ENCODE data around the gene STBD1. TPM values are rescaled to one million over a fixed set of nuclear protein-coding genes. Genes with fewer than 3 reads are reported as not detected.
"Not testable (repeated sequence)": the region's sequence is repeated elsewhere in the genome, so short reads cannot be mapped to it uniquely, and the experiment has no call there.

The STBD1 gene
- polyA plus RNA-seq, 1 experiment: 4.2 TPM

DNA sequence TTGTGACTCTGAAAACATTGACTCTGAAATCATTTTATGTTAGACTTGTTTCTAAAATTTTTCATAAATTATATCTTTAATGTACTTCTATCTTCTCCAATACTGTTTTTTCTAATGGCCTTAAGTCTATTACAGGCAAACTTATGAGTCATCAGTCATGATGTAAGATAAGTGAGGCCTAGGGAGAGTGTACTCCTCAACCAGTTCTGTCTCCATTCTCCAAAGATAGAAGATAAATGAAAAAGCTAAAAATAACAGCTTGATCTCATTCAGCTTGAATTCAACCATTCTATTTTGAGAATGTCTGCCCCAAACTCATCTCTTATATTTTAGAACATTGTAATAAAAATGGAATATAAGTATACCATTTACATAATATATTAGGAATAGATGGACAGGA, 34.5 kb downstream of the STBD1 start:
- ChIA-PET POLR2A (no interaction called here), CTCF (interaction anchor here (1.9 kb wide), 1 partner anchor 161 kb away, joined by 5 read pairs; no protein-coding TSS in a partner anchor)
- peaks cover 3% of the 10 kb centered on the region for H3K27me3 ChIP-seq (ENCODE audit: control insufficient read depth, insufficient read depth, low read length)
- H3K36me3 ChIP-seq (ENCODE audit: control insufficient read depth, insufficient read depth, low read length): no peaks in the 10 kb centered on the region
- peak; percentile 31 for DNase-seq (ENCODE audit: low read depth)
- H3K4me3 ChIP-seq (ENCODE audit: low read depth, low read length): no peak overlapping the region
- TF ChIP-seq, protein P1, sequence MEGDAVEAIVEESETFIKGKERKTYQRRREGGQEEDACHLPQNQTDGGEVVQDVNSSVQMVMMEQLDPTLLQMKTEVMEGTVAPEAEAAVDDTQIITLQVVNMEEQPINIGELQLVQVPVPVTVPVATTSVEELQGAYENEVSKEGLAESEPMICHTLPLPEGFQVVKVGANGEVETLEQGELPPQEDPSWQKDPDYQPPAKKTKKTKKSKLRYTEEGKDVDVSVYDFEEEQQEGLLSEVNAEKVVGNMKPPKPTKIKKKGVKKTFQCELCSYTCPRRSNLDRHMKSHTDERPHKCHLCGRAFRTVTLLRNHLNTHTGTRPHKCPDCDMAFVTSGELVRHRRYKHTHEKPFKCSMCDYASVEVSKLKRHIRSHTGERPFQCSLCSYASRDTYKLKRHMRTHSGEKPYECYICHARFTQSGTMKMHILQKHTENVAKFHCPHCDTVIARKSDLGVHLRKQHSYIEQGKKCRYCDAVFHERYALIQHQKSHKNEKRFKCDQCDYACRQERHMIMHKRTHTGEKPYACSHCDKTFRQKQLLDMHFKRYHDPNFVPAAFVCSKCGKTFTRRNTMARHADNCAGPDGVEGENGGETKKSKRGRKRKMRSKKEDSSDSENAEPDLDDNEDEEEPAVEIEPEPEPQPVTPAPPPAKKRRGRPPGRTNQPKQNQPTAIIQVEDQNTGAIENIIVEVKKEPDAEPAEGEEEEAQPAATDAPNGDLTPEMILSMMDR (IDR thresholded peaks at IDR 0.05; ENCODE audit: insufficient read depth, low read depth, low read length): no peak

DNA sequence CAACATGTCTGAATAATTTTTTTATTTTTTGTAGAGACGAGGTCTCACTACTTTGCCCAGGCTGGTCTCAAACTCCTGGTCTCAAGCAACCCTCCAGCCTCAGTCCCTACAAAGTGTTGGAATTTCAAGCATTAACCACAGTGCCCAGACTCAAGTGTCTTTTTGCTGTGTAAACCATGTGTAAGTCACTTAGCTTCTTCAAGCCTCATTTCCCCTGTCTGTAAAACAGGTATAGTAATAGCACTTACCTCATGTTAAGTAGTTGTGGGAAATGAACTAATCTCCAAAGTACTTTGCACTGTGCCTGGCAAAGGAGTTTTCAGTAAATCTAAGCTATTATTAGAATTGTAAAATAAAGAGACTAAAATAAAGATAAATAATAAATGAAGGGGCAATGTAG, 35.7 kb downstream of the STBD1 start:
- CTCF ChIA-PET: interaction anchor here (1.9 kb wide), 1 partner anchor 163 kb away, joined by 5 read pairs; no protein-coding TSS in a partner anchor
- TF ChIP-seq, protein P1 (IDR thresholded peaks at IDR 0.05; ENCODE audit: insufficient read depth, low read depth, low read length): no peak
- no peak for DNase-seq (ENCODE audit: low read depth)
- H3K27me3 ChIP-seq (ENCODE audit: control insufficient read depth, insufficient read depth, low read length): peaks cover 3% of the 10 kb centered on the region
- no peaks in the 10 kb centered on the region for H3K36me3 ChIP-seq (ENCODE audit: control insufficient read depth, insufficient read depth, low read length)
- H3K4me3 ChIP-seq (ENCODE audit: low read depth, low read length): no peak overlapping the region
- POLR2A ChIA-PET: no interaction called here

DNA sequence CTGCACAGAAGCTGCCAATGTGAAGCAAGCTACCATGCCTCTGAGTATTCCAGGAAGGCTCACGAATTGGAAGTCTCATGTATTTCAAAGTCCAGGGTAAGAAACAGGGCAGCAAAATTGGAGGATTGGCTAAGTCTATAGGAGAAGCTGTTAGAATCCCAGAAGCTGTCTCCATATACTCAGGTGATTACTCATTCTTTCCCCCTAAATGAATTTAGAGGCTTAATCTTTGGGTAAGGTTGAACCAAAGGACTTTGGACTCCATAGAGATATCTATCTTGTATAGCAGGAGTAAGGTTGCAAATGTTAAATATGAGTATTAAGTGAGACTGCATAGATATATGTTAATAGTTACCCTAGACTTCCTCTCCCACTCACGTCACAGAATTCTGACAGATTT, 36.3 kb downstream of the STBD1 start:
- ChIA-PET POLR2A (no interaction called here), CTCF (no interaction called here)
- Histone ChIP-seq H3K36me3 (ENCODE audit: control insufficient read depth, insufficient read depth, low read length) (no peaks in the 10 kb centered on the region), H3K4me3 (ENCODE audit: low read depth, low read length) (no peak overlapping the region), H3K27me3 (ENCODE audit: control insufficient read depth, insufficient read depth, low read length) (peaks cover 3% of the 10 kb centered on the region)
- TF ChIP-seq, protein P1 (IDR thresholded peaks at IDR 0.05; ENCODE audit: insufficient read depth, low read depth, low read length): no peak
- no peak for DNase-seq (ENCODE audit: low read depth)

DNA sequence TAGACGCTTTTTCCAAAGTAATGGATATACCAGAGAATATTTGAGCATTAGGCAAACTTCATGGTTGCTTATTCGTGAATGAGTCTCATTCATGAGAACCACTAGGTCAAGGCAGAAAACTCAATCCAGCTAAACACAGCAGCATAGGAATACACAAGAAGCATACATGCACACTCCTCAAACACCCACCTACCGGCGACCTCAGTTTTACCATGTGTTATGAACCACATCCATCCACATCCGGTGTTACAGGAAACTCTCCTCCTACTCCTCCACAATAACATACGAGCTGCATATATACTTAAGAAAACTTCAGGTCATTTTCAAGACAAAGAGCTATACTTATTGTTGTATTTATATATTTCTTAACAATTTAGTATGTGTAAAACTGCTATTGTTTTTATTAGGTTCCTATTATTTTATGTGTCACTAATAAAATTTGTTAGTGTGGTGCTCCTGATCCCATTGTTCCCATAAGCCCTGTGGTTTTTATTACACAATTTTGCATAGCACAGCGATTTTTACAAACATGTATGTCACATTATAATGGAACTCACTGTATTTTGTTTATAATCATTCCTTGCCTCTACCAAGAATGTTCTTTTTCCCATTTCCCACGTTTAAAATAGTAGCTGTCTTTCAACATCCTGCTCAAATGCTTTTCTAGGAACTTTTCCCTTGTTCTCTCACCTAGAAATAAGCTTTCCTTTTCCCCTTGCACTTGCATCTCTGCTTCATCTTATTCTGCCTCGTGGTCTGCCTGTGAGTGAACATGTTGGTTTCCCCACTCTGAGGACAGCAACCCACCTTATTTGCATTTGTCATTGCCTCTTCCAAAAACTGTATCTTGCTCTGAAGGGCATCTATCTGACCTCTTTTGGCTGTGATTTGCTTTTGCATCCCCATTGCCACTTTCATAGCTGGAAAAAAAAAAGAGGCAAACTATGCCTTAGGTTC, 48.3 kb downstream of the STBD1 start:
- TF ChIP-seq, protein P1 (IDR thresholded peaks at IDR 0.05; ENCODE audit: insufficient read depth, low read depth, low read length): no peak

DNA sequence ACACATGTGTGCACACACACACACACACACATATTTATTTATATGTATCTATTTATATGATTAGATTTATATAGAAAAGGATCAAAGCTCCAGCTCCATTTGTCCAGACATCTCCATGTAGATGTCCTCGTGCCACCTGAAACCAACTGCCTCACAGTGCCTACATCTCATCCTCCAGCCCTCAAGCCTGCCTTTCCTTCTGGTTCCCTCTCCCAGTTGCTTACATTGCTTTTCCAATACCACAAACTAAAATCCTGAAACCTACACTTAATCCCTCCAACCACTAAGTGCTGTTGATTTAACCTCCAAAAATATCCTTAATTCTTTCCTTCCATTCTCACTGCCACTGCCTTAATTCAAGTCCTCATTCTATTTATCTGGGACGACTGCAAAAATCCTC, 51.4 kb downstream of the STBD1 start:
- ChIA-PET CTCF (no interaction called here), POLR2A (no interaction called here)
- no peak for DNase-seq (ENCODE audit: low read depth)
- TF ChIP-seq, protein P1 (IDR thresholded peaks at IDR 0.05; ENCODE audit: insufficient read depth, low read depth, low read length): no peak
- Histone ChIP-seq H3K36me3 (ENCODE audit: control insufficient read depth, insufficient read depth, low read length) (no peaks in the 10 kb centered on the region), H3K27me3 (ENCODE audit: control insufficient read depth, insufficient read depth, low read length) (peaks cover 2% of the 10 kb centered on the region; the same call in 1 of the 2 replicates), H3K4me3 (ENCODE audit: low read depth, low read length) (no peak overlapping the region)

More for the DNA sequence above, 48.3 kb downstream of the STBD1 start:
- H3K36me3 ChIP-seq (ENCODE audit: control insufficient read depth, insufficient read depth, low read length): no peaks in the 10 kb centered on the region
- no peak for DNase-seq (ENCODE audit: low read depth)
- peaks cover 2% of the 10 kb centered on the region; the same call in 1 of the 2 replicates for H3K27me3 ChIP-seq (ENCODE audit: control insufficient read depth, insufficient read depth, low read length)
- POLR2A ChIA-PET: no interaction called here
- CTCF ChIA-PET: interaction anchor here (1.1 to 1.7 kb wide), 2 partner anchors 10 to 20 kb away, joined by 4 read pairs; no protein-coding TSS in a partner anchor
- H3K4me3 ChIP-seq (ENCODE audit: low read depth, low read length): no peak overlapping the region

DNA sequence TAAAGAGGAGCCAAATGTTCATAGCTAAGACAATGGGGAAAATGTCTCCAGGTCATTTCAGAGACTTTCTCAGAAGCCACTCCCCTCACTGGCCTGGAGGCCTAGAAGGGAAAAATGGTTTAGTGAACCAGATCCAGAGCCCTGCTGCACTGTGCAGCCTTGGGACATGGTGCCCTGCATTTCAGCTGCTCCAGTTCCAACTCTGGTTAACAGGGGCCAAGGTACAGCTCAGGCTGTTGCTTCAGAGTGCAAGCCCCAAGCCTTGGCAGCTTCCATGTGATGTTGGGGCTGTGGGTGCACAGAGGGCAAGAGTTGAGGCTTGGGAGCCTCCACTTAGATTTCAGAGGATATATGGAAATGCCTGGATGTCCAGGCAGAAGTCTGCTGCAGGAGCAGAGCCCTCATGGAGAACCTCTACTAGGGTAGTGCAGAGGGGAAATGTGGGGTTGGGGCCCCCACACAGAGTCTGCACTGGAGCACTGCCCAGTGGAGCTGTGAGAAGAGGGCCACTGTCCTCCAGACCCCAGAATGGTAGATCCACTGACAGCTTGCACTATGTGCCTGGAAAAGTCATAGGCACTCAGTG, 53.4 kb downstream of the STBD1 start:
- H3K27me3 ChIP-seq (ENCODE audit: control insufficient read depth, insufficient read depth, low read length); CTCF ChIA-PET; H3K36me3 ChIP-seq (ENCODE audit: control insufficient read depth, insufficient read depth, low read length); POLR2A ChIA-PET; H3K4me3 ChIP-seq (ENCODE audit: low read depth, low read length); DNase-seq (ENCODE audit: low read depth): not testable (repeated sequence)

Data from BJ (cell line).